Erythroblast (primary cell): ENCODE measurements around the gene GMCL1.

Experiments used
- GATA1 ChIP-seq: IDR thresholded peaks from 2 replicates; pipeline ENCODE4 v1.6.1; 2011; ENCODE audit warnings: low read depth, mild to moderate bottlenecking, control low read depth, low read length, moderate library complexity
- POLR2A ChIP-seq: IDR thresholded peaks from 2 replicates; pipeline ENCODE4 v1.6.1; 2011; ENCODE audit warnings: mild to moderate bottlenecking, low read length

DNA sequence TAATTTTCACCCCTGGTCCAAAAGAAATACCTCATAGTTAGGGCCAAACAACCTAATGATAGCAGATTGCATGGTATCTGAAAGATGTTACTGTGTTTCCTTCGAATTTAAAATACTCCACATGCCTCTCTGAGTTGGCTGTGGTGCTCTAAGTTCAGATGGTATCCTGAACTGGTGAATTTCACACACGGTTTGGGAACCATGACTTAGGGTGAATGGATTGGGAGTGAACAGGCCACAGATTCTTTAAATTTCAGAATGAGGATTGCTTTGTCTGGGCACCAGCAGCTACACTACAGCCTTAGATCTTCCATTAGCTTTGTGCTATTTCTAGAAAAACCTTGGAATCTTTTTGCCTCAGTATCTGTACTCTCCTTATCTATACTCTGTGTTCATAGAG, 6.2 kb downstream of the GMCL1 start:
- TF ChIP-seq POLR2A (no peak), GATA1 (no peak)
